22Rv1 (cell line): ENCODE results near the gene POC1B.

ENCODE experiments used
- CTCF ChIP-seq: fragments of 450-650 bp; IDR thresholded peaks from 2 replicates; pipeline ENCODE4 v1.5.1; 2017; ENCODE audit warnings: mild to moderate bottlenecking
- ZFX ChIP-seq: fragments of 450-650 bp; IDR thresholded peaks from 2 replicates; pipeline ENCODE4 v1.6.1; 2017; ENCODE audit warnings: antibody characterized with exemption, borderline replicate concordance

GRCh38 chr12:89524541-89525304 is 1.1 kb downstream of the POC1B start, which contains the start of gene GALNT4:
- TF ChIP-seq CTCF: peak; percentile 92
- TF ChIP-seq ZFX: no peak
